ENCODE measurements around the gene OR2M4.

Gene OR2M4

GRCh38 chr1:248288391-248288790, 57.2 kb downstream of the OR2M4 start:
- no peak overlapping the region for H3K4me3 ChIP-seq (ENCODE audit: low read depth, low read length)
- DNase-seq (ENCODE audit: low read depth) = no peak
- no peak for TF ChIP-seq CTCF (IDR thresholded peaks at IDR 0.05; ENCODE audit: insufficient read depth, low read depth, low read length, missing control alignments)

All from GM12865 (cell line).